ENCODE measurements around the gene HSD11B1L. TPM values are rescaled to one million over a fixed set of nuclear protein-coding genes. Genes with fewer than 3 reads are reported as not detected.
A peak's percentile ranks its signal among the peaks of the same experiment; 100 is the strongest.

HSD11B1L gene
- total RNA-seq (ENCODE audit: insufficient read depth, low replicate concordance), result 14.9 TPM

- DNase-seq (ENCODE audit: low spot score), result peak; percentile 100
These were observed at the start of gene HSD11B1L, which contains the start of gene MICOS13 for GRCh38 chr19:5680437-5681368. HSD11B1L (plus strand) TSS chr19:5681027; CDS start chr19:5684833, 3,806 bp downstream. MICOS13 (minus strand) TSS chr19:5680516; CDS start chr19:5680486, 30 bp downstream.

DNA sequence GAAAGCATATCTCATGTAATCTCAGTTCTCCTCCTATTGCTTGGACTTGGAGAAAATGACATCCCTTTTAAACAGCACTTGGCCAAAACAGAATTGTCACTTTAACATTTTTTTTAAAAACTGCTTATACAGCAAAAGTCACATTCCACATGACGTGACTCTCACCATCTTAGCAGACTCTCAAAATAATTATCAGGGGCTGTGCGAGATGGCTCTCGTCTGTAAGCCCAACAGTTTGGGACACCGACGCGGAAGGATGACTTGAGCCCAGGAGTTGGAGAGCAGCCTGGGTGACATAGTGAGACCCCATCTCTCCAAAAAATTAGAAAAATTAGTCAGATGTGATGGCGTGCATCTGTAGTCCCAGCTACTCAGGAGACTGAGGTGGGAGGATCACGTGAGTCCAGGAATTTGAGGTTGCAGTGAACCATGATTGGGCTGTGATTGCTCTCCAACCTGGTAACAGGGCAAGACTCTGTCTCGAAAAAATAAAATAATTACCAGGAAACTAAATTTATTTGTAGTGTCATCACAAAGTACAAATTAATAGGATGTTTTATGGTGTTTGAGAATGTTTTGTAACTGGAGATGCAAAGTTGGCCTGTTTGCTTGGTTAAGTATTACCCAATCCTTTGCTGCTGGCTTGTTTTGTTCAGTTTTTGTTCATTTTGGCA, 49.1 kb upstream of the HSD11B1L start:
- no peak for DNase-seq (ENCODE audit: low spot score)

DNA sequence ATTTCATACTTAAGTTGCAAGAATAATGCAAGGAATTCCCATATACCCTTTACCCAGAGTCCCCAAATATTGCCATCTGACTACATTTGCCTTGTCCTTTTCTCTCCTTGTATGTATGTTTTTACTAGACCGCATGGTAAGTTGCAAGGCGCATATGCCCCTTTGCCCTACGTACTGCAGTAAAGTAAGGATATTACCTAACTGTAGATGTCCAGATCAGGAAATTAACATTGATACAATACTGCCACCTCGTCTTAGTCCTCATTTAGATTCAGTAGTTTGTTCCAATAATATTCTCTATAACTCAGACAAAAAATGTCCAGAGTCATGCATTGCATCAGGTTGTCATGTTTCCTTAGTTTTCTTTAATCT, 48.6 kb upstream of the HSD11B1L start:
- DNase-seq (ENCODE audit: low spot score), result no peak

GRCh38 chr19:5632657-5633056, 48.2 kb upstream of the HSD11B1L start:
- DNase-seq (ENCODE audit: low spot score), result no peak

- no peak for DNase-seq (ENCODE audit: low spot score)
These were observed 45.4 kb upstream of the HSD11B1L start for GRCh38 chr19:5635427-5635826.

GRCh38 chr19:5637971-5638370, 42.9 kb upstream of the HSD11B1L start:
- DNase-seq (ENCODE audit: low spot score), result no peak

GRCh38 chr19:5641171-5641570, 39.7 kb upstream of the HSD11B1L start:
- peak; percentile 44 for DNase-seq (ENCODE audit: low spot score)

DNA sequence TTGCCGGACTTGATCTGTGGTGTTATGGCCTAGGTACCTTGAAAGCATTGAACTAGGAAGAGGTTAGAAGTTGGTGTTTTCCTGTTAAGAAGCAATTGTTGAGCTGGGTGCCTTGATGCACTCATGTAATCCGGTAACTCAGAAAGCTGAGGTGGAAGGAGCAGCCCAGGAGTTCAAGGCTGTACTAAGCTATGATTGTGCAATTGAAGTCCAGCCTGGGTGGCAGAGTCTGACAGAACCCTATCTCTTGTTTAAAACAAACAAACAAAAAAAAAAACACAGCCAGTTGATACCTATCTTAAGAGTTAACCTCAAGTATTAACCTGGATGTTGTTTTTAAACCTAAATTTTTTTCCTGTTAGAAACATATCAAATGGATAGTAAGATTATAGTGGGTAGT, 38.6 kb upstream of the HSD11B1L start:
- no peak for DNase-seq (ENCODE audit: low spot score)

DNA sequence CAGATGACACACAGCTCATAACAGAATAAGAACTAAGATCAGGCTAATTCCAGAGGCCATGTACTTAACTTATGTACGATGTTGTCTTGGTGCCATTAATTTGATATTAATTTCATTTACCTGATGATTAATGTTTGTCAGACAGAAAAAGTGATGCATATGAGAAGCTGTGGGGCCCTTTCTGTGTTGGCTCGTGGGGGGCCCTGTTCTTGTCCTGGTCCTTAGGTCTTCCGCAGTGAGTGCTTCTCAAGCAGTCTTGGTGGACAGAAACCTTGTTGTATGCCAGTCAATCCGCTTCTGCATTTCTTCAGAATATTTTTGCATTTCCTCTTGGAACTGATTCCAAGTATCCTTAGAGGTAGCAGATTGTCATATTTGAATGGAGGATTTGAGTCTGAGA, 37.8 kb upstream of the HSD11B1L start:
- no peak for DNase-seq (ENCODE audit: low spot score)

- no peak for DNase-seq (ENCODE audit: low spot score)
These were observed 36.8 kb upstream of the HSD11B1L start for GRCh38 chr19:5644037-5644436.

GRCh38 chr19:5645409-5645808, 35.4 kb upstream of the HSD11B1L start:
- DNase-seq (ENCODE audit: low spot score), result no peak

DNA sequence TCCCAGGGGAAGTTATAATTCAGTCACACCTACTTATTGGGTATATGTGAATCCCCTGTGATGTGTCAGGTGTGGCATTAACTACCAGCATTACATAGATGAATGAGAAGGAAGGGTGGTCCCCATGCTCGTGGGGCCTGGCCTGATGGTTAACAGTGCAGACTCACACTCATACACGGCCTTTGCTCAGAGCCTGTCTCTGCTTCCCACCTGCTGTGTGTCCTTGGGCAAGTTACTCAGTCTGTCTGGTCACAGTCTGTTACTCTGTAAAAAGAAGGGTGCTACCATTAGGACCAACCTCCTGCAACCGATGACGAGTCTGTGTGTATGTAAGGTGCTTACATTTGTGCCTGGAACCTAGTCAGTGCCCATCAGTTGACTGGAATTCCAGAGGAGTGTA, 34.1 kb upstream of the HSD11B1L start:
- no peak for DNase-seq (ENCODE audit: low spot score)

- no peak for DNase-seq (ENCODE audit: low spot score)
These were observed 32.4 kb upstream of the HSD11B1L start for GRCh38 chr19:5648464-5648863.

DNA sequence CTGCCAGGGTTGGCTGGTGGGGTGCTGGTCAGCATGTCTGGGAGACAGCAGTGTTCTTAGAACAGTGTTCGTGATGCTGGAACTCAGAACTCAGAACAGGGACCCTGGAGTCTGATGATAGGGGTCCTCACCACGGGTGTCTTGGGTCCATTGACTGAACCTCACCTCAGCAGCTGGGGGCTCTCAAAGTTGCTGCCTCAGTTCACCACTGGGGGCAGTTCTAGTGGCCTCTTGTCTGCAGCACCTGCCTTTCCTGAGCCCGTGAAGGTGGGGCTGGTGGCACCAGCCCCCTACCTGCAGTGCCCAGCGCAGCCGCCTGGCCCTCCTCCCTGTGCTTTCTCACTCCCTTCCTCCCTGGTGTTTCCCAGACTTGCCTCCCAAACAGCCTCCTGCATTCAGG, 29.5 kb upstream of the HSD11B1L start:
- no peak for DNase-seq (ENCODE audit: low spot score)

DNA sequence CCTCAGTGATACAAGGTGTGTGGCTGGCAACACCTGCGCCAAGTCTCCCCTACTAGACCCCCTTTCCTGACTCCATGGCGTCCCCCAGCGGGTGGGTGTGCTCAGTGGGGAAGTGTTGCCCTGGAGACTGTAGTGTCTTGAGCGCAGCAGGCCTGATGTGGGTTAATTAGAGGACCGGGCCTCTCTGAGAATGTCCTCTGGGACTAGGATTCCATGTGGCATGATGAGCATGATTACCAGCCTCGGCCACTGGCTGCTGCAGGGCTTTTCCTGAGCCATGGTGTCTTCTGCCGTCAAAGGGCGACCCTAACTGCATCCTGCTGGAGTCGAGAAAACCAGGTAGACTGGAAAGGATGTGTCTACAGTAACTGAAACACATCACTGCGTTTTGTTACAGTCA, 28.6 kb upstream of the HSD11B1L start:
- no peak for DNase-seq (ENCODE audit: low spot score)

DNA sequence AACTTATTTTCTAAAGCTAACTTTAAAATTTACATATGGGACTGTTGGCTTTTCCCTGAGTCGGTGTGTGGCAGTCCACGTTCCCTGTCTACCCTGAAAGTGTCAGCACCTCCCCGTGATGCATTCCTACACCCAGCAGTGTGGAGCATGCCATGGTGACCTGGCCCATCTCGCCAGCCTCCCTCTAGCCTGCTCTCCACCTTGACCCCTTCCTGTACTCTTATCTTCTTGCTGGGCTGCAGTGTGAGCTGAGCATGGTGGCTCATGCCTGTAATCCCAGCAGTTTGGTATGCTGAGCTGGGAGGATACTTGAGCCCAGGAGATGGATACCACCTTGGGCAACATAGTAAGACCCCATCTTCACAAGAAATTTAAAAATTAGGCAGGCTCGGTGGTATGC, 25.9 kb upstream of the HSD11B1L start:
- DNase-seq (ENCODE audit: low spot score), result no peak

- DNase-seq (ENCODE audit: low spot score), result no peak
These were observed 25.4 kb upstream of the HSD11B1L start for GRCh38 chr19:5655412-5655811.

- no peak for DNase-seq (ENCODE audit: low spot score)
These were observed 19.3 kb upstream of the HSD11B1L start for GRCh38 chr19:5661483-5661882.

DNA sequence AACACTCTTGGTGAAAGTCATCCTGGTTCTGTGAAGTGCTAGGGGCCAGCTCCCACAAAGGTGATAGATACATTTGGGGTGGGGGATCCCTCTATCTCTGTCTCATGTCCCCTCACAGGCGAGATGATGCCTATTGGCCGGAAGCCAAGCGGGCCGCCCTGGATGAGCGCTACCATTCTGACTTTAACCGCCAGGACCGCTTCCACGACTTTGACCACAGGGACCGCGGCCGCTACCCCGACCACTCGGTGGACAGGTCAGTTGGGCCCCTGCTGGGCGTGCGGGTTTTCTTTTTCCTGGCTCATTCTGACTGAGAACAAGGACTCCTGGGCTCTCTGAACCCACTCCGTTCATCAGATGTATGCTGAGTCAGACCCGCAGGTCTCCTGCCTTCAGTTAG, 16.9 kb upstream of the HSD11B1L start:
- DNase-seq (ENCODE audit: low spot score), result no peak

DNA sequence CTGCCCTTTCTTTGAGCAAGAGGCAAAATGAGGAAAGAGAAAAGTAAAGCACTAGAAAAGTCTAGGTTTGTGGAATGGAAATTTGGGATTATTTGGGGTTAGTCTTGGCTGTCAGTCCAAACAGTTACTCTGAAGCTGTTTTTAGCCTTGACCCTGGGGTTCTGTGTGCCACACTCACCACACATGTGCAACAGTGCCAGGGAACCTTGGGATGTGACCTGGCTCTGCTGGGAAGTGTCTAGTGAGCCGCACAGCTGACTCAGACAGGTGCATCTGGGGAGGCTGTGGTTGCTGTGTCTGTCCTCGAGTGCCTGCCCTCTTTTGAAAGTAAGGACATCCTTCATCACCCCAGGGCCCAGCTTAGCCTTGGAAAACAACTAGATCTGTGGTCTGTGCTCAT, 16.3 kb upstream of the HSD11B1L start:
- DNase-seq (ENCODE audit: low spot score), result no peak

GRCh38 chr19:5665781-5666513, 14.9 kb upstream of the HSD11B1L start:
- DNase-seq (ENCODE audit: low spot score), result no peak
